AG04449 (cell line): ENCODE measurements around the gene CHST8.

ENCODE experiments used
- CTCF ChIA-PET: fragments of 350-600 bp; formaldehyde crosslinking; extraction: SDS; loops from one replicate; lab custom pipeline; 2021; ENCODE audit warnings: antibody characterized with exemption; lab: Yijun Ruan, JAX
- POLR2A ChIA-PET: fragments of 400-600, 350-600 bp; formaldehyde crosslinking; extraction: SDS; loops from one replicate; lab custom pipeline; 2020; ENCODE audit warnings: antibody characterized with exemption, inconsistent platforms; lab: Yijun Ruan, JAX
- DNase-seq: peaks from one replicate; pipeline ENCODE4 v3.0.0-alpha.2; 2010; ENCODE audit warnings: low read depth, low spot score
- H3K4me3 ChIP-seq: 2 replicates; pipeline ENCODE4 v1.5.1; 2011; ENCODE audit warnings: low read depth, mild to moderate bottlenecking, control low read depth, low read length
- TF ChIP-seq, protein P1 (sequence below): IDR thresholded peaks from one replicate; pipeline ENCODE4 v1.5.1; 2011; ENCODE audit warnings: mild to moderate bottlenecking, moderate library complexity, low read length, control low read depth, inconsistent platforms; ENCODE audit not compliant: insufficient read depth; ENCODE audit errors: missing control alignments

CHST8 gene

DNA sequence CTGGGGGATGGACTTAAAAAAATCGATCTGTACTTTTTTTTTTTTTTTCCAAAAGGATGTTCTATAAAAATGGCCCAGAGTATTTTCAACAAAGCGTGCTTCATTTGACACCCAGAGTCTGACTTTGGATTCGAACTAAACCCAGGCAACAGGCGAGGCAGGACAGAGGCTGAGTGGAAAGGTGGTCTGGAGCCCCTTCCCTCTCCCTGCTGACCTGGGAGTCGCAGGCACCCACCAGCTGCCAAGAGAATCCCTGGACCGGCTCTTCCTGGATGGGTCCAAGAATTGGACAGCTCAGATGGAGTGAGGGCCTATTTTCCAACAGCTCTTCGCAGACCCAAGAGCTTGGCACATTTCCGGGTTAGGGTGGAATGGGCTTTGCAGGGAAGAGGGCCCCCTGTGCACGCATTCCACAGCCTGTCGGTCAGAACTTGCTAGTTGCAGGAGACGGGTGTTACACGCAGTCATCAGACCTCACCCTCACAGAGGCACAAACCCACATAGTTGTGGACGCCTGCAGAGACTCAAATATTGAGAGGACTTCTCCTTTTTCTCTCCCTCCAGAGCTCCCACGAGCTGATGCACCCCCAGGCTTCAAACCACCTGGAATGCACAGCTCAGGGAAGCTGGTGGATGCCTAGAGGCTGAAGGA, 190.1 kb downstream of the CHST8 start:
- ChIA-PET CTCF (no interaction called here), POLR2A (no interaction called here)
- TF ChIP-seq, protein P1, sequence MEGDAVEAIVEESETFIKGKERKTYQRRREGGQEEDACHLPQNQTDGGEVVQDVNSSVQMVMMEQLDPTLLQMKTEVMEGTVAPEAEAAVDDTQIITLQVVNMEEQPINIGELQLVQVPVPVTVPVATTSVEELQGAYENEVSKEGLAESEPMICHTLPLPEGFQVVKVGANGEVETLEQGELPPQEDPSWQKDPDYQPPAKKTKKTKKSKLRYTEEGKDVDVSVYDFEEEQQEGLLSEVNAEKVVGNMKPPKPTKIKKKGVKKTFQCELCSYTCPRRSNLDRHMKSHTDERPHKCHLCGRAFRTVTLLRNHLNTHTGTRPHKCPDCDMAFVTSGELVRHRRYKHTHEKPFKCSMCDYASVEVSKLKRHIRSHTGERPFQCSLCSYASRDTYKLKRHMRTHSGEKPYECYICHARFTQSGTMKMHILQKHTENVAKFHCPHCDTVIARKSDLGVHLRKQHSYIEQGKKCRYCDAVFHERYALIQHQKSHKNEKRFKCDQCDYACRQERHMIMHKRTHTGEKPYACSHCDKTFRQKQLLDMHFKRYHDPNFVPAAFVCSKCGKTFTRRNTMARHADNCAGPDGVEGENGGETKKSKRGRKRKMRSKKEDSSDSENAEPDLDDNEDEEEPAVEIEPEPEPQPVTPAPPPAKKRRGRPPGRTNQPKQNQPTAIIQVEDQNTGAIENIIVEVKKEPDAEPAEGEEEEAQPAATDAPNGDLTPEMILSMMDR: no peak
- no peak overlapping the region for H3K4me3 ChIP-seq
- DNase-seq: no peak

DNA sequence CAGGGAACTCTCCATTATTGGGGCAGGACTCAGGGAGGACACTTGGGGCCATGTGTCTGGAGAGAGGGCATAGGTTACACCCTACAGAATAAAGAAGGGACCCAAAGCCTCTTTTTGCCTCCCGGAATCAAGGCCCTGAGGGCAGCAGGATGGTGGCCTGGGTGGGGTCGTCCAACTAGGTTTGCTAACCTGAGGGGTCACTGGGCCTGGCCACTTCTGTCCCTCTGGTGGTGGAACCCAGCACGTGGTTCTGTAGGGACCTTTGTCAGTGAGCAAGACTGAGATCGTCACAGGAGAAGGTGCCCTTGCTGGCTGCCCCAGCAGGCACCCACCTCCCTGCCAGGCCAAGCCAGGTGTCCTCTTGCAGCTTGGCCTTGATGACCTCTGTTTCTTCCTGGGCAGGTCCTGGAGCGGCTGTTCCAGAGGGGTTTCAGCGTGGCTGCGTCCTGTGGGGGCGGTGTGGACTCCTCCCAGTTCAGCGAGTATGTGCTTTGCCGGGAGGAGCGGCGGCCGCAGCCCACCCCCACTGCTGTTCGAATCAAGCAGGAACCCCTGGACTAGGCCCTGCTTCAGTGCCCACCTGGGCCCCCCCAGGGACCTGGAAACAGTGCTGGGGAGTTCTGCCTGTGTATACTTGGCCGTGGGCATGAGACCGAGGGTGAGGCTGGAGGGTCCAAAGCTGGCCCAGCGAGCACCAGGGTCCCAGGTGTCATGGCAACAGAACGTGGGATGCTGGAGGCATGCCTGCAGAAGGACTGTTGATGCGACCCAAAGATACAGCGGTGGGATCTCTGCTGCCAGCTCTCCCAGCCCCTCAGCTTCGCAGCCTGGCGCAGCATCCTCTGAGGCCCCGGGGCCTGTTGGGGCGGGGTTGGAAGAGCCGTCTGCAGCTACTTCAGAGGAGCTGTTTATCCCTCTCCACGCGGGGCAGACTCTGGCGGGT, 190.9 kb downstream of the CHST8 start:
- ChIA-PET CTCF (interaction anchor here (0.7 kb wide), 1 partner anchor 18 kb away, joined by 3 read pairs; no protein-coding TSS in a partner anchor), POLR2A (no interaction called here)
- no peak for DNase-seq
- TF ChIP-seq, protein P1: no peak
- H3K4me3 ChIP-seq: no peak overlapping the region

DNA sequence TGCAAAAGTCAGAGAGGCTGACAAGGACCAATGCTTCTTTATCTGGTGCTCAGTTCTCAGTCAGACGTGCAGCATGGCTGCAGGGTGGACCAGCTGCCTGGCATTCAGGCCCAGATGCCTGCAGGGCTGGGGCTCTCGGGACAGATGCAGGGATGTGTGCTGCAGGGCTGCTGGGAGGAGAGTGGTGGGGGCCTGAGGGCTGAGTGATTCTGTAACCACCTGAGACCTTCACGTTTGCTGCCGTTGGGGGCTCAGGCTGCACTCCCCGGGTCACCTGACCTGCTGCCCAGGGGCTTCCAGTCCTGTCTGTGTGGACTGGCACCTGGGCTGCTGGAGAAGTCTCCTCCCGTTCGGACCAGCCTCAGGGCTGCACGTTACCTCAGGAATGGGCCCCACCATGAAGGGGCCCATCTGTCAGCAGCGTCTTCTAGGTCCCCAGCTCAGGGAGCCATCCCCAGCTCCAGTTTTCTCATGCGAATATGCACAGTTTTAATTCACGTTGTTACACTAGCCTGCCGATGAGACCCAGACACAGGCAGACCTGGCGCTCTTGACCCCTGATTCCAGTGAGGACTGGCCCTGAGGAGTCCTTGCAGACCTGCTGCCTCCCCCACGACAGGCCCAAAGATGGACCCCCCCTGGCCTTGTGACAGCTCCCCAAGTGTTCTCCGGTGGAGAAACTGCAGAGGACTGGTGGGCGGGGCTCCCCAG, 191.8 kb downstream of the CHST8 start:
- no peak overlapping the region for H3K4me3 ChIP-seq
- no peak for DNase-seq
- ChIA-PET POLR2A (no interaction called here), CTCF (interaction anchor here (0.7 to 1.3 kb wide), 2 partner anchors 19 kb away, joined by 3 read pairs; no protein-coding TSS in a partner anchor)
- TF ChIP-seq, protein P1: no peak

DNA sequence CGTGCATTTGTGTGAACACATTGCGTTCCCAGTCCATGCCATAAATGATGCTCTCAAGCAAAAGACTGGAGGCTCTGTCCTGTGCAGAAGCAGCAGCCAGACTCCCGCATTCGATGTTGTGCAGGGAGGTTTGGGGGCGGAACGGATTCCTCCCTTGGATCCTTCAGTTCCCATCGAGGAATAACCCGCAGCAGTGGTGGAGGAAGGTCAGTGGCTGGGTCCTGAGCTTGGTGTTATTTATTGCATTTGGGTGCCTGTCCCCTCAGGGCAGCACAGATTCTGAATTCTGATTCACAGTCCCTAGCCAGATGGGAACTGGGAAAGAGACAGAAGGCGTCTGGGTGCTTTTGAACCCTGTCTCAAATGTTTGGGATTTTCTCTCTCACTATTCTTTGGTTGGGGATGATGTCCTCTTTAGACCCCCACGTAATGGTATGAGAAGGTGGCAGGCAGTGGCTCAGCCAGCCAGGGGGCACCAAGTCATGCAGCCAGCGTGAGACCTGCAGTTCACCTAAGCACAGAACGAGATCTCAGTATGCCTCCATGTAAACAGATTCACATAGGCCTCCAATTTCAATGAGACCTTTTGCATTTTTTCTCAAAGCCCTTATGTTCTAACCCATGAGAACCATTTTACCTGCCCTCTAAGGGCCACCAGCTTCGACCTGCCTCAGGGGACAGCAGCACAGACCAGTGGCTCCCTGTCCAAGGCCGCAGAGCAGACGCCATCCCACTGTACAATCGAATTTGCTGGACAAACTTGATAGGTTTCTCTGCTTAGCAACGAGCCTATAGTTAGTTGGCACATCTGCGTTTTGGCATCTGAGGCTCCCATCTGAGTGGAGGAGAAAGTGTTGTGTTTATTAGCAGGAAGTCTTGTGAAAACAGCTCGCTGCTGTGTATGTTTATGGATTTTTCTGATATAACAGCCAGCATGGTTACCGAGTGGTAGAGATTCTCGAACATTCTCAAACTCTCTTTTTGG, 192.7 kb downstream of the CHST8 start:
- ChIA-PET POLR2A (no interaction called here), CTCF (interaction anchor here (1.2 to 1.3 kb wide), 2 partner anchors 13 to 20 kb away, joined by 3 to 4 read pairs; no protein-coding TSS in a partner anchor)
- TF ChIP-seq, protein P1: no peak
- no peak for DNase-seq
- H3K4me3 ChIP-seq: no peak overlapping the region

DNA sequence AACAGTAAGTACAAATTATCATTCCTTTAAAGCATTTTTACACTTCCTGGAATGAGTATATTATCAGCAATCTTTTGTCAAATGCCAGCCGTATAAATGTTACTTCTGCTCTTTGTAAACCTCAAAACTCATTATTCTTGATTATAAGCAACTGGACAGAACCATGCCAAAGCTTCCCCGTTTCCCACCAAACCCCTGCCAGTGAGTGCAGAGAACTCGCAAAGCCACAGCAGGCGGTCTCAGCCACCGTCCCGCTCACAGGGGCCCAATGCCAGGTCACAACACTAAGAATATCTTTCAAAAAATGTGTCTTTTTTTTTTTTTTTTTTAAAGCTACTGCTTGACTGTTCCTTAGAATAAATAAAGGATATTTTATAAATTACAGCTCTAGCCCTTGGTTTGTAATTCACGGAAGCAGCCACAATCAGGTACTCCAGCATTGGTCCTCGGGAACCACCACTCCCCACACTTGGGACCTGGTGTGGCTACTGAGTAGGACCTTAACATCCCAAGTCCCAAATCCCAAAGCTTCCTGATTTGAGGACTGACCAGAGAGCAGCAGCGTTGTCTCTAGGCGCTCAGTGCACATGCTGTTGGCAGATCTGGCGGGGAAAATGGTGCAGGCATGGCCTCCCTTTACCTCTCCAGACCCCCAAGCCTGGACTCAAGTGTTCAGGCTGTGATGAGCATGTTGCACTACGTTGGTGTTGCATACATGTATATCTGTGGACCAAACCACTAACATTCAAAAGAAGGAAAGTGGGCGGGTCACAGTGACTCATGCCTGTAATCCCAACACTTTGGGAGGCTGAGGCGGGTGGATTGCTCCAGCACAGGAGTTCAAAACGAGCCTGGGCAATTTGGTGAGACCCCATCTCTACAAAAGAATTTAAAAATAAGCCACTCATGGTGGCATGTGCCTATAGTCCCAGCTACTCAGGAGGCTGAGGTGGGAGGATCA, 193.9 kb downstream of the CHST8 start:
- POLR2A ChIA-PET: no interaction called here
- TF ChIP-seq, protein P1: no peak
- no peak overlapping the region for H3K4me3 ChIP-seq
- CTCF ChIA-PET: interaction anchor here (1.2 kb wide), 1 partner anchor 15 kb away, joined by 4 read pairs; no protein-coding TSS in a partner anchor
- no peak for DNase-seq
